ENCODE results near the gene OPN4.

OPN4 gene

GRCh38 chr10:86681047-86681446 lies 26.7 kb downstream of the OPN4 start:
- DNase-seq (ENCODE audit: low read depth): no peak

DNA sequence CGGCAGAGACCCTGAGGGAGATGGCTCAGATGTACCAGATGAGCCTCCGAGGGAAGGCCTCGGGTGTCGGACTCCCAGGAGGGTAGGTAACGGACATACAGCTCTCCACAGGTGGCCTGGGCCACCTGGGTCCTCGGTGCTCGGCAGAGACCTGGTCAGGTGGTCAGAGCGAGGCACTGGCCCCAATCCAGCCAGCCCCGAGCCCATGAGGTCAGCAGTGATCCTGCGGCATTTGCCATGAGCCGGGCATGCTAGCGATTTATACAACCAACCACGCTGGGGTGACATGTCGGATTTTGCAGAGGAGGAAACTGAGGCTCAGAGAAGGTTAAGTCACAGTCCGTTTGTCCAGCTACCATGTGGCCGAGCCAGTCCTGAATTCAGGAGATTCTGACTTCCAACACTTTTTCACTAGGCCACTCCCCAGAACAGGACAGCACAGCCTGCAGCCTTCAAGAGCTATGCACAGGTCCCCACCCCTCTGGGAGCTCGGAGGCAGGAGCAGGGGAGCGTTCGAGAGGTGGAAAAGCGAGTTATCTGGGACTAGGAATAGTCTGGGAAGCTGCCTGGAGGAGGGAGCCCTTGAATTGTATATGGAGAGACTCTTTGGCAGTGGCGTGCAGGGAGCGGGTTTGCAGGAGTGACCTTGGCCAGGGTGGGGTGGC lies 27.5 kb downstream of the OPN4 start:
- DNase-seq (ENCODE audit: low read depth): no peak

DNA sequence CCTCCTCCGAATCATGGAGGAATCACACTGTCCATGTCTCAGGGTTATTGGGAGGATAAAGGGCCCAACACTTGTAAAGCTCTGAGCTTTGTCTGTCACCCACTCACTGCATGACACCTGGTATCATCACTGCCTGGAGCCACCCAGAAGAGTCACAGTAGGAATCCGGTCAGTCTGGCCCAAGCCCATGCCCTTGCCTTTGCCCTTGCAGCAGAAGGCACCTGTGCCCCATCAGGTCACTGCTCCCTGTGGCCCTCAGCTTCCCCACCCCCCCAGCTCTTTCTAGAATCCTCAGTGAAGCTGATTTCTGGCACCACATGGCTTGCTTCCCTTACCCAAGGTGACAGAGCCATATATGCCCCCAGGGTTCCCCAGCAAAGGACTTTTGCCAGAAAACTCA lies 28.3 kb downstream of the OPN4 start:
- DNase-seq (ENCODE audit: low read depth): no peak

- no peak for DNase-seq (ENCODE audit: low read depth)
Measured at GRCh38 chr10:86684331-86685097, 30.2 kb downstream of the OPN4 start.

DNA sequence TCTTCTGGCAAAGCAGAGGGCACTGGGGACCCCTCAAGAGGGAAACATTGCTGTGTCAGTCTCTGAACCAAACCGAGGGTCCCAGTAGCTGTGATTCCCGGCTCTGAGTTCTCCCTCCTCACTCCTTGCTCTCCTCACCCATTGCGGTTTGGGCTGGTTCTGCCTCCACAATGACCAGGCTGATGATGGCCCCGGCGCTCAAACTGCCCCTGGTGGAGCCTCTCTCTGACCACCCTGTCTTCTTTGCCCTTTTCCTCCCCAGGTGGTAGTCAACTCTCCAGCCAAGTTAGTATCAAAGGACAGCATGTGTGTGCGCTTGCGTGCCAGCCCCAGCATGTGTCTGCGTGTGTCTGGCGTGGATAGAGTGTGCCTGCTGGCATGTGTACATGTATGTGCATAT lies 31.1 kb downstream of the OPN4 start:
- DNase-seq (ENCODE audit: low read depth): no peak

DNA sequence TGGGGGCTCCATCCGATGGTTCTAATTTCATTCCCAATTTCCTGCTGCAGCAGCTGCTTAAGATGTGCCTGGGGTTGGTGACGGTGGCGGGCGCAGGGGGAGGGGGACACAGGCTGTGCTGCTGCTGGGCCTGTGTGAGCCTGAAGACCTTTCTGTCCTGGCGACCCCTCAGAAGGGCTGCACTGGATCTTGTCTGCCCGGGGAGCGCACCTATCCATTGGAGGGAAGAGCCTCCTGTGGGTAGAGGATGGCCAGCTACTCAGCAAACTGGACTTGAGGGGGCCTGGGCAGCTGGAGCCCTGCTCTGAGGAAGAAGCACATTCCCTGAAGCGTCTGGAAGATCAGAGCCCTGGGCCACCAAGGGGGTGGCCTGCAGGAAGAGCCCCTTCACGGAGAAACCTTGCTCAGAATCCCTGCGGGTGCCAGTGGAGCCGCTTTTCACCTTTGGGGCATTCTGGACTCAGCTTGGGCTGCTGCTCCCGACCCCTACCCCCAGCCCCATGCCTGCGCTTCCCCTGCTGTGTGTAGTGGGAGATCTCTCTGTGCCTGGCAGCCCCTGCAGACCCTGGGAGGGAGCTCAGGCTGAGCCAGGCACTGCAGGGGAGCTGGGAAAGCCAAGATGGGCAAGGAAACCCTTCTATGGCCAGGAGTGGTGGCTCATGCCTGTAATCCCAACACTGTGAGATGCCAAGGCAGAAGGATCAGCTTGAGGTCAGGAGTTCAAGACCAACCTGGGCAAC lies 31.7 kb downstream of the OPN4 start:
- no peak for DNase-seq (ENCODE audit: low read depth)

GRCh38 chr10:86686972-86687371 lies 32.6 kb downstream of the OPN4 start:
- no peak for DNase-seq (ENCODE audit: low read depth)

- no peak for DNase-seq (ENCODE audit: low read depth)
Measured at GRCh38 chr10:86687750-86688149, 33.4 kb downstream of the OPN4 start.

DNA sequence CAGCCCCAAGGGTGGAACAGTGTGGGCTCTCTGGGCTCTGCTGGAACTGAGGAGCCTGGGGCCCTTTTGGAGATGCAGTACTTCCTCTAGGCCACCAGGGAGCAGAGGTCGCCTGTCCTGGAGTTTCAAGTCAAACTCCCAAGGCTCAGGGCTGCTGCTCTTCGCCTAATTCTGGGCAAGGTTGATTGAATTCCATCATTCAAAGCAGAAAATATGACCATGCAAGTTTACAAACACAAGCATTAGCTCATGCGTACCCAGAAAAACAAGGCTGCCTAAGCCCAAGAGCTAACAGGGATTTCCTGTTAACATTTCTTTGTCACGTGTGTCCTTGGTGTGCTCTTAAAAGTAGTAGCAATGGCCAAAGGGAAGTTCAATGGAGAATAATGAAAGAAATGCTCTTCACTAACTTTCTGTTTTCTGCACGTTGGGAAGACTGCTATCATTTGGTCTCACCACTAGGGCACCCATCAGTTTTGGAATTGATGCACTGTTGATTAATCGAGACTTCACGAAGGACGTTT lies 34.1 kb downstream of the OPN4 start:
- DNase-seq (ENCODE audit: low read depth): peak; percentile 18

- DNase-seq (ENCODE audit: low read depth): no peak
Measured at GRCh38 chr10:86689146-86689545, 34.8 kb downstream of the OPN4 start.

- no peak for DNase-seq (ENCODE audit: low read depth)
Measured at GRCh38 chr10:86690231-86690630, 35.9 kb downstream of the OPN4 start.

DNA sequence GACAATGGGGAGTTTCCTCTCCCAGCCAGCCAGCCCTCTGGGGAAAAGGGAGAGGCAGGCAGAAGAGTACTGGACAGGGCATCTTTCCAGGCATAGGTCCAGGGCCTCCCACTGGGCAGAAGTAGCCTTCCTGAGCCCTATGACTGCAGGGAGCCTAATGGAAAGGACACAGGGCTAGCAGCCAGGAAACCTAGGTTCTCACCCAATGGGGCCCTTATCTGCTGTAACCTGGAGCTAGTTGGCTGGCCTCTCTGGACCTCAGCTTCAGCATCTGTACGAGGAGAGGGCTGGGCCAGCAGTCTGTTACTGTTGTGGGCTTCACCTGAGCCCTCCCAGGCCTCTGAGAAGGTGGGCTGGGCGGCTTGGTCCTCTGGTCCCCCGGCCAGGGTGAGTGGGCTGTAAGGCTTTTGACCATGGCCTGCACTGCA lies 36.3 kb downstream of the OPN4 start:
- no peak for DNase-seq (ENCODE audit: low read depth)

DNA sequence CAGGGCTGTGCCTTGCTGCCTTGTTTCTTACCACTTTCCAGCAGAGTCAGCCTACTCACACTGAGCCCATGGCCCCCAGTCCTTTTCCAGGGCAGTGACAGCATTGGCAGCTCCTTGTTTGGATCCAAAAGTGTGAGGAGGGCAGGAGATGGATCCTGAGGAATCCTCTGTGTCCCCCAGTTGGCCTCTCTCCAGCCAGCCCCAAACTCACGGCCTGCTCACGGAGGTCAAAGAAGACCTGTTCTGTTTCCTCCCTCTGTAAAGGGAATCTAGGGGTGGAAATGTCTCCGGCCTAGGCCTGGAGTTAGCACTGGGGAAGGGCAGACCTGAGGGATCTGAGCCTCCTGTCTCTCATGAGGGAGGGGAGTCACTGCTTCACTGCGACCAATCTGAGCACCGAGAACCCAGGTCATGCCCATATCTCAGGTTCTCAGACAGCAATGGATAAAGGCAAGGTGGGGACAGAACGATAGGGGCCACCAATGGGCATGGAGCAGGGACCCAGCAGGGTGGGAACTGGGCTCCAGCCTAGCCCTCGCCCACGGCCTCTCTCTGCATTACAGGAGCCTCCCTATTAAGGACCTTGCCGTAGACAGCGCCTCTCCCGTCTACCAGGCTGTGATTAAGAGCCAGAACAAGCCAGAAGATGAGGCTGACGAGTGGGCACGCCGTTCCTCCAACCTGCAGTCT lies 37.1 kb downstream of the OPN4 start:
- DNase-seq (ENCODE audit: low read depth): no peak

- DNase-seq (ENCODE audit: low read depth): no peak
Measured at GRCh38 chr10:86692023-86692514, 37.7 kb downstream of the OPN4 start.

DNA sequence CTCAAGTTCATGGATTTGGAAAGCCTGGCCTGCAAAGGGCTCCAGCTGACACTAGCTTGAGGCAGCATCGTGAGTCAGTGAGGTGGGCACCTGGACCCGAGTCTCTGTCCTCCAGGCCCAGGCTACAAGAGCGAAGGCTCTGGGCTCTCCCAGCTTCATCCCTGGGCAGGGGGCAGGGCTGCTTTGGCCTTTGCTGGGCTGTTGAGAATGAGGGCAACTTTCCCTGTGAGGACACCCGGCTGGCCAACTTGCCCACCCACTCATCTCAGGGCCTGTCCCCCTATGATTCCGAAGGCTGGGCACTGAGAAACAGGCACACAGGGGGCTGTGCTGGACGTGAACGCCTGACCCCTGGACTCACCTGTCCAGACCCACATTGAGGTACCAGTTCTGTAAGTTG lies 38.3 kb downstream of the OPN4 start:
- no peak for DNase-seq (ENCODE audit: low read depth)

- no peak for DNase-seq (ENCODE audit: low read depth)
Measured at GRCh38 chr10:86693275-86693674, 38.9 kb downstream of the OPN4 start.

DNA sequence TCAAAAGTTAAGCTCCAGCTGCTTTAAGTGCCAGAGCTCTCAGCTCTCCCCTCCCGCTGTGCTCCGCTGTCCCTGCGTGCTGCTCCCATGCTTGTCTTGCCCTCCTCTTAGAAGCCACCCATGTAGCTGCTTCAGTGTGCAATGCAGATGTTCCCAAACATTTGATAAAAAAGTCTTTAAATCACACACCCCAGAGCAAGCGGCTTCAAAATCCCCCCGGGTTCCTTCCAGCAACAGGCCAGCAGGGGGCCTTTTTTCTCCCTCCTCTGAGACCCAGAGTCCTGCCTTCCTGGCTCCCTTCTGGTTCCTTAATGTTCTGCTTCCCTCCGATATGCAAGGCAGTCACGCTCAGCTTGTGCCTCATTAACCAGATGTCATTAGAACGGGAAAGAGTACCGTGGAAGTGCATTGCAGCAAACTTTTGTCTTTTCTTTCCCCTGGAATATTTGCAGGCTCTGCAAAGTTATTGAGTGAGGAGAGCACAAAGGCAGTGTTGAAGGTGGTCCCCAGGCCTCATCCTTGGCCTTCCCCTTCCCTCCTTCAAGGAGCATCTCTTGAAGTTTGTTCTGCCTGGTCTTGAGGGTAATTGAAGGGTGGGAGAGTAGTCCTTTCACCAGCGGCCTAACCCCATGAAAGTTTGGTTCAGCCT lies 39.5 kb downstream of the OPN4 start:
- peak; percentile 10 for DNase-seq (ENCODE audit: low read depth)

DNA sequence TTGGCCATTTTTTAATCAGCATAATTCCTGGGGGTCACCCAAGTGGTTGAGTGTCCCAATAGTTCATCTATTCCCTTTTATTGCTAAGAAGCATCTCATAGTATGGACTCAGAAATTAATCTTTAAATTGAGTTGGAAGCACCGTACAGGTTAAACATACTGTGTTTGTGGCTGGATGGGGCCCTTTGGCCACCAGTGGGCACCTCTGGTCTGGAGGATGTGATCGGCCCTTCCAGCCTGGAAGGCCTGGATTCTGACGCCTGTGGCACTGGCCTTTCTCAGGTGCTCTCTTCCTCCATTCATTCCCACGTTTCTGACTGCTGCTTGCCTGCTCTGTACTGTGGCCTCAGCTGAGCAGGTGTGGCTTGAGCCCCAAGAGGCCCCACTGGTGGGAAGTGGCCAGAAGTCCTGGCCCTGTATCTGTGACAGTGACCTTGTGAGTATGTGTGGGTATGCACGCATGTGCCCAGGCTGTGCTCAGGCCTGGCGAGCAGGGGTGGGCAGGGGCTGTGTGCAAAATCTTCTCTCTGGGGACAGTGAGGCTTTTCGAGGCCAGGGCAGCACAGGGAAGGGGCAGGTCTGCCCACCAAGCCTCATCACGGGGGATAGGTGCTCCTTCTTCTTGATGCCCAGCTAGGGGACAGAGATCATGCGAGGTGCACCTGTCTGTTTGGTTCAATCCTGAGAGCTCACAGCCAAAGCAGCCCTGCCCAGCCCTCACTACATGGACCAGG lies 44.0 kb downstream of the OPN4 start:
- no peak for DNase-seq (ENCODE audit: low read depth)

GRCh38 chr10:86699125-86699524 lies 44.8 kb downstream of the OPN4 start:
- DNase-seq (ENCODE audit: low read depth): no peak

DNA sequence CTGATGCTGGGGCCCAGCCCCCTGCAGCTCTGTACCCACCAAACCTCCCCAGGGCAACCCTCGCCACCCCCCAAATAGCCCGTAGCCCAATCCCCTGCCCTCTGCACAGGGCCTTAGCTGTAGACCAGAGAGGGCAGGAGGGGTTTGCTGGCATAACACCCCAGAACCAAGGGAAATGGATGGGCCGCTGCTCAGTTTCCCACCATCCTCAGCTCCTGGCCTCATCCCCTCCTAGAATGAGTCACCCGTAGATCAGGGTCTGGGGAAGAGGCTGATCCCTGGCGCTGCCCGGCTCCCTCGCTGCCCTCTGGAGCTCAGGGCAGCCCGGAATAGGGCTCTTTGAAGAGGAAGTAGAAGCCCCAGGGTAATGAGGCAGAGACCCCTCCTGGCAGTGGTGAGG lies 45.2 kb downstream of the OPN4 start:
- no peak for DNase-seq (ENCODE audit: low read depth)
